ENCODE results near the gene SGTA.

- no peak for TF ChIP-seq NFIC (IDR thresholded peaks at IDR 0.05)
- TF ChIP-seq POLR2AphosphoS5 (IDR thresholded peaks at IDR 0.05; ENCODE audit: control insufficient read depth, insufficient read depth, low read depth, low read length), result no peak
- peak; percentile 30 to 47 (median 44); a peak in 4 of 6 replicates for TF ChIP-seq CTCF (IDR thresholded peaks at IDR 0.05 in 2 of 3, conservative IDR thresholded peaks at IDR 0.05 in 1 of 3; ENCODE audit: insufficient read depth in 2 of 3, low read depth in 1 of 3, low read length in 3 of 3)
- no peak for TF ChIP-seq MYNN (IDR thresholded peaks at IDR 0.05)
- TF ChIP-seq MYNN (CRISPR knock-in tag; IDR thresholded peaks at IDR 0.05), result no peak
- TF ChIP-seq ZBTB11 (CRISPR knock-in tag; IDR thresholded peaks at IDR 0.05), result peak in 1 of 3 experiments; percentile 36; a peak in 1 of 6 replicates
- TF ChIP-seq PCBP2 (IDR thresholded peaks at IDR 0.05; ENCODE audit: low read depth, low read length, poor library complexity, severe bottlenecking), result no peak
- TF ChIP-seq NFE2 (IDR thresholded peaks at IDR 0.05; ENCODE audit: low read depth), result no peak
- TF ChIP-seq ZNF740 (CRISPR knock-in tag; IDR thresholded peaks at IDR 0.05), result no peak
- TF ChIP-seq ZNF740 (tag; IDR thresholded peaks at IDR 0.05), result no peak
- no peak for TF ChIP-seq BCLAF1 (IDR thresholded peaks at IDR 0.05; ENCODE audit: borderline replicate concordance in 1 of 2, control insufficient read depth in 1 of 2, low read depth in 2 of 2, low read length in 1 of 2)
- no peak for TF ChIP-seq THRB (CRISPR knock-in tag; conservative IDR thresholded peaks at IDR 0.05)
- TF ChIP-seq FOXO4 (CRISPR knock-in tag; IDR thresholded peaks at IDR 0.05), result no peak
- no peak for TF ChIP-seq JUN (IDR thresholded peaks at IDR 0.05; ENCODE audit: borderline replicate concordance, low read depth, low read length)
- no peak for TF ChIP-seq JUN (CRISPR knock-in tag; IDR thresholded peaks at IDR 0.05; ENCODE audit: borderline replicate concordance)
- TF ChIP-seq EZH2 (IDR thresholded peaks at IDR 0.05; ENCODE audit: borderline replicate concordance, low read depth, low read length), result no peak
- TF ChIP-seq TRIM28 (IDR thresholded peaks at IDR 0.05), result no peak
Measured at GRCh38 chr19:2743099-2743498, 40.0 kb downstream of the SGTA start.

Data from K562 (cell line).